ENCODE results near the gene DDT. TPM values are rescaled to one million over a fixed set of nuclear protein-coding genes. Genes with fewer than 3 reads are reported as not detected.
"Not testable (repeated sequence)": the region's sequence is repeated elsewhere in the genome, so short reads cannot be mapped to it uniquely, and the experiment has no call there.

DDT gene
- total RNA-seq (2014; rRNA removed; shearing (Covaris generic)) = 188 and 232 TPM in 2 replicates

DNA sequence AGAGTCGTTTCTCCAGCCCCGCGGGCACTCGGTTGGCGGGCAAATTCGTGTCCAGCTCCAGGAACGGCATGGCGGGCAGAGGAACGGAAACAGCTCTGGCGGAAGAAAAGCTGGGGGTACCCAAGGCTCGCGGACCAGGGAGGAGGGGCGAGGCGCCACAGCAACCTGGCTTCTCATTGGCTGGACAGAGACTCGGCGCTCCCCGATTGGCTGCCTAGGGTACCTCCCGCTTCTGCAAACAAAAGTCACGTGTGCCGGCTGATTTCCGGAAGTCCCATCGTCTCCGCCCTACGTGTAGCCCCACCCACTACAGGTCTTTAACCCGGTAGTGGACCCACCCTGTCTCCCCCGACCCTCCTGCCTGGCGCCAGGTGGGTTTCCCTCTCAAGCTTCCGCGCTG lies at the start of gene DDT:
Gene DDT (minus strand): TSS at position 97 of the 400 bp plus-strand sequence. CDS start 27 bp downstream, at position 70.
- DNase-seq (ENCODE audit: low spot score) = not testable (repeated sequence)

DNA sequence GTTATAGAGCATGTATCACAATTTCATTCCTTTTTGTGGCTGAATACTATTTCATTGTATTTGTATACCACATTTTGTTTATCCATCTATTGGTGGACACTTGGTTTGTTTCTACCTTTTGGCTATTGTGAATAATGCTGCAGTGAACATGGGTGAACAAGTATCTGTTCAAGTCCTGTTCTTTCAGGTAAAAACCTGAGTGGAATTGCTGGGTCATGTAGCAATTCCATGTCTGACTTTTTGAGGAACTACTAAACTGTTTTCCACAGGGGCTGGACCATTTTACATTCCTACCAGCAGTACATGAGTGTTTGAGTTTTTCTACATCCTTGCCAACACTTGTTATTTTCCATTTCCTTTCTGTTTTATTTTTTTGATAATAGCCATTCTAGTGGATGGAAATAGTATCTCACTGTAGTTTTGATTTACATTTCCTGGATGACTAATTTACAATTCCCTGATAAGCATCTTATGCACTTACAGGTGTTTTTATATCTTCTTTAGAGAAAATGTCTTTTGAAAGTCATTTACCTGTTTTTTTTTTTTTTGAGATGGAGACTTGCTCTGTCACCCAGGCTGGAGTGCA lies 49.1 kb upstream of the DDT start:
- DNase-seq (ENCODE audit: low spot score) = no peak

- no peak for DNase-seq (ENCODE audit: low spot score)
These were observed 47.1 kb upstream of the DDT start for GRCh38 chr22:24021304-24021703.

- DNase-seq (ENCODE audit: low spot score) = no peak
These were observed 41.9 kb upstream of the DDT start for GRCh38 chr22:24016156-24016555.

DNA sequence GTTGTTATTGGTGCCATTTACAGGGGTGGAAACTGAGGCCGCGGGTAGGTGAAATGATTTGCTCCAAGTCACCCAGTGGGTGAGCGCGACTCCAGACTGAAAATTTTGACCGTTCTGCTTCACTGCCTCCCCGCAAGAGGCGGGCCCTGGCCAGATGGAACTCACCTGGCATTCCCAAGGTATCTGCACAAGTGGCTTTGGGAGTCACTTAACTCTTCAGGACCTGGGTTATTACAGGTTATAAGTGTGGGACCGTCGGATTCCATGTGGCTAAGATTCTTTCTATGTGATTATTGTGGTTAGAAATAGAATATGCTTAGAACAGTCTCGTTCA lies 37.5 kb upstream of the DDT start:
- no peak for DNase-seq (ENCODE audit: low spot score)

DNA sequence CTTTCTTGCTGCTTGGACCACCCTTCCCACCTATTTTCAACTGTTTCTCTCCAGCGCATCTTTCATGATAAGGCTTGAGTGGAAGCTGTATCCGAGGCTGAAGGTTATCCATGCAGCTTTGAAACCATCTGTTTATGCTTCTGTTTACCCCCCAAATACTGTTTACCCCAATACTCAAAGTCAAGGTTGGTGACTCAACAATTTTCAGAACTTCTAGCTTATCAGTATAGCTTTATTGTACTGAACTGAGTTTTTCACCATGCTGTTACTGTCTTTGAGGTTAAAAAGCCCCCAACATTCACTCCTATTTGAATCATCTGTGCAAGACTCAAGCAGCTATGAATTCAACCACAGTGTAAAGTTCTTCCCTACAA lies 35.8 kb upstream of the DDT start:
- DNase-seq (ENCODE audit: low spot score) = no peak

DNA sequence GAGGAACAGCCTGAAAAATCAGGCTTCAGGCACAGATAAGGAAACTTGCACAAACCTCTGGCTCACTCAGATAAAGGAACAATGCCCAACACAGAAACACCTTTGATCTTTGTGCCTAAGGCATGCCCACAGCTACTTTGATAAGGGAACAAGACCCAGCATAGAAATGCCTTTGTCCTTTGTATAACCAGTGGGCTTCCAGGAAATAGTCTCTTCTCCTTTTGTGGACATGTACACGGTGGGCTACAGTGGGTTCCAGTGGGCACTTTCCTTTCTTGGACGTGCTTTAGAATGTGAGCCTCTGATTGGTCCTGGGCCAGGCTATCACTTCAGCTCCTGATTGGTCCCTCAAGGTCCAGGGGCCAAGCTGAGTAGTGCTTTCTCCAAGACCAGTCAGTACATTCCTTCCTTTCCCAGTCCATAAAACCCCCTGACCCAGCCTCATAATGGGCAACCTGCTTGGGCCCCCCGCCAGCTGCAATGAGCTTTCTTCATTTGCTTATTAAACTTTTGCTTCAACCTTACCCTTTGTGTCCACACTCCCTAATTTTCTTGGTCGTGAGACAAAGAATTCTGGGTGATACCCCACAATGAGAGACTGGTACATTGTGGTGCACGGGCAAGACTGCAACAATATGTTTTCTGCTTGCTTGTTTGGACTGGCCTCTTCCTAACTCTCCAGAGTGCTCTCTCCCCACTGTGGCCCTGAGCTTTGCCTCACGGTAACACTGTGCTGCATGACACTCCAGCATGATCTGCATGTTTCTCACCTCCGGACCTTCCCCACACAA lies 35.2 kb upstream of the DDT start:
- no peak for DNase-seq (ENCODE audit: low spot score)

- DNase-seq (ENCODE audit: low spot score) = no peak
These were observed 34.4 kb upstream of the DDT start for GRCh38 chr22:24008381-24009226.

- no peak for DNase-seq (ENCODE audit: low spot score)
These were observed 33.7 kb upstream of the DDT start for GRCh38 chr22:24008022-24008283.

DNA sequence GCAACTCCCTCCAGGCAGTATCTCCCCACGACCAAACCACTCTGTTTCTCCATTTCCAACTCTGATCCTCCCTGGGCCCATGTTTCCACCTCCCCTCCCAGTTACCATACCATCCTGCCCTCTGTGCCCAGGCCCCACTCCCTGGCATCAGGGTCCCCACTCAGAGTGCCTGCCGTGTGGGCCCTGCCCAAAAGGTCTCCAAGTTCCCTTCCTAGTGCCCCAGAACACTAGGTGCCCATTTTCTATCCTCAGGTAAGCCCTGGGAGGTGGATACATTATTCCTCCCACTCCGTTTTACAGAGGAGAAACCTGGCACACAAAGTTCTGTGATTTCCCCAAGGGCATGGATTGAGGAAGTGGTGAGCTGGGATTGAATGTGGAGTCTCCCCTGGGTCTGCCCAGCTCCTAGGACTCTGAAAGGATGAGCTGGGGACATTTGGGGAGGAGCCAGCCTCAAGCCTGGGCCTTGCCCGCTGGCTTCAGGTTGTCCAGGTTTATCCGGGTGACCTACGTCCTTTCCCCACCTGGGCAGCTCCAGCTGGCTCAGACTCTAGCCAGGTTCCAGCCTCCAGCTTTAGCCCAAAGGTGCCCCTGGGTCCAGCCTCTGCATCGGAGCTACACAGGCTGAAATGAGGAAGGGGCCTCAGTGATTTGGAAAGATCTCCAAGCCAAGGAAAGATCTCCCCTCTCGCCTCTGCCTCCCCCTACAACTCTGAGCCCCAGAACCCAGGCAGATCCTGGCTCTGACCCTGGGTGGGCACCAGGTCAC lies 33.2 kb upstream of the DDT start:
- DNase-seq (ENCODE audit: low spot score) = no peak

- no peak for DNase-seq (ENCODE audit: low spot score)
These were observed 32.6 kb upstream of the DDT start for GRCh38 chr22:24006914-24007214.

GRCh38 chr22:24006207-24006913 lies 32.1 kb upstream of the DDT start:
- DNase-seq (ENCODE audit: low spot score) = no peak

- DNase-seq (ENCODE audit: low spot score) = no peak
These were observed 31.0 kb upstream of the DDT start, which contains the start of gene GSTT4 for GRCh38 chr22:24005201-24005600. Gene GSTT4, minus strand, starts transcription at chr22:24005453. Its CDS starts 97 bp downstream, at chr22:24005356.

- no peak for DNase-seq (ENCODE audit: low spot score)
These were observed 29.6 kb upstream of the DDT start for GRCh38 chr22:24003887-24004286.

GRCh38 chr22:24002851-24003250 lies 28.6 kb upstream of the DDT start:
- no peak for DNase-seq (ENCODE audit: low spot score)

GRCh38 chr22:24002272-24002671 lies 28.0 kb upstream of the DDT start:
- DNase-seq (ENCODE audit: low spot score) = no peak

DNA sequence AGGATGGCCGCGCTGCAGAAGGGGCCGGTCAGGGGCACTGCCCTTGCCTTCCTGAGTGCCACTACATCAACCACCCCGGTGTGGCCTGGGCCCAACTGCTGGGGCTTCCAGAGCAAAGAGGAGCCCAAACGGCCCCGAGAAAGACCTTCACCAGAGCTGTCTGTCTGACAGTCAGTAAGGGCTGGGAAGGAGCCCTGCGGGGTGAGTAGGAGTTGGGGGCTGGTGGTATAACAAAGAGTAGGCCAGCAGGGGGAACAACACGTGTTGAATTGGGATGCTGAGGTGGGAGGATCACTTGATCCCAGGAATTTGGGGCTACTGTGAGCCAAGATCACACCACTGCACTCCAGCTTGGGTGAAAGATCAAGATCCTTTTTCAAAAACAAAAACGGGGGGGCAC lies 27.1 kb upstream of the DDT start:
- DNase-seq (ENCODE audit: low spot score) = no peak

DNA sequence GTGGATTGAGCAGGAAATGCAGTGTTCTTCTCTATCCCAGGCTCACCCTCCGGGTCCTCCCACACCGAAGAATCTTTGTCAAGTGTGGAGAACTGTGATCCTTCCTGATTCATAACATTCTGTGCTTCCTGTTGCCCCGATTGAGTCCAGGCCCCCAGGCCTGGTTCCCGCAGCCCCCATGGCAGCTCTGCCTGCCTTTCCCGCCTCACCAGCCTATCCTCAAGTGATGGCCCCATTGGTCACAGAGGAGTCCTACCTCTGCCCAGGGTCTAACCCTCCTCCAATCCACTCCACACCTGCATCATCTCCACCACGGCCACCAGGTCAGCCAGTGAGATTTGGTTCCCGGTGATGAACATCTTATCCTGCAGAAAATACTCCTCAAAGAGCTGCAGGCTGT lies 25.5 kb upstream of the DDT start:
- DNase-seq (ENCODE audit: low spot score) = not testable (repeated sequence)

GRCh38 chr22:23997092-23997491 lies 22.9 kb upstream of the DDT start:
- no peak for DNase-seq (ENCODE audit: low spot score)

GRCh38 chr22:23993581-23994177 lies 19.4 kb upstream of the DDT start:
- DNase-seq (ENCODE audit: low spot score) = not testable (repeated sequence)

DNA sequence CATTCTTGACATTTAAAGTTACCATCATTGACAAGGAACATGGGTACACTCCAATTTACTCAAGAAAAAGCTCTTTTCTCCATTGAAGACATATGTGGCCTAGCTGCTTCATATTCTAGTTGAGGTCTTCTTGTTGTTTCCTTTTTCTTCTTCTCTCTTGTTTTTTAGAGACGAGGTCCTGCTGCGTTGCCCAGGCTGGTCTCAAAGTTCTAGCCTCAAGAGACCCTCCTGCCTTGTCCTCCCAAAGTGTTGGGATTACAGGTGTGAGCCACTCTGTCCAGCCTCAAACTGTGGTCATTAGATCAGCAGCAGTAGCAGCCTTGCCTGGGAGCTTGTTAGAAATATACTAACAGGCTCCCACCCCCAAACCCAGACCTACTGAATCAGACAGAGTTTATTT lies 18.8 kb upstream of the DDT start:
- DNase-seq (ENCODE audit: low spot score) = not testable (repeated sequence)
